ENCODE data around the gene SLC16A2.
A peak's percentile ranks its signal among the peaks of the same experiment; 100 is the strongest.

The SLC16A2 gene

DNA sequence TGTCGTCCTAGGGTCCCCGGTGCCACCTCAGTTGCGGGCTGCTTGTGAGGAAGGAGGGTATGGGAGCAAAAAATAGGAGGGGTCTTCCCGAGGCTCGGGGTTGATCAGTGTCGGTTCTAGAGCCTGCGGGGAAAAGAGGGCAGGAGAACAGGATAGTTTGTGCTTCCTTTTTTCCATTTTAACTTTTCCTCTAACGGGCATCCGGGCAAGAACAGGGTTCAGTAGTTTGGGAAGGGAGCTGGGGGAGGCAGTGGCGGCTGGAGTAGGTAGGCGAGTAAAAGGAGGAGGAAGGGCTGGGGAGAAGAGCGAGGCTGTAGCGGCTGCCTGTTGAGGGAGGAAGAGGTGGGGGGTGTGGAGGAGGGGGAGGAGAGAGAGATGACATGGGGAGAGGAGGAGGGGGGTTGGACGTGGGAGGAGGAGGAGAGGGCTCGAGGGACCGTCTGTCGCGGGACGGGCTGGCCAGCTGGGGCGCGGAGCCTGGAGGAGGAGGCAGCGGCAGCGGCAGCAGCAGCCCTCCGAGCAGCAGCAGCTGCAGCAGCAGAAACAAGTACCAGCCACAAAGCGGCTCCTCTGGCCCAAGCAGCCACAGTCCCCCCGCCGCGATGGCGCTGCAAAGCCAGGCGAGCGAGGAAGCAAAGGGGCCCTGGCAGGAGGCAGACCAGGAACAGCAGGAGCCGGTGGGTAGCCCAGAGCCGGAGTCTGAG is at the start of gene SLC16A2:
Gene SLC16A2 (plus strand): TSS at position 458 of the 704 bp plus-strand sequence. CDS start 145 bp downstream, at position 603.
- POLR2A ChIA-PET = interaction anchor here (0.9 to 2.0 kb wide), 3 partner anchors 15 to 129 kb away, joined by 3 to 6 read pairs (median 4); no protein-coding TSS in a partner anchor
- no peak for TF ChIP-seq CTBP1 (IDR thresholded peaks at IDR 0.05; ENCODE audit: borderline replicate concordance)
- TF ChIP-seq ZNF384 (IDR thresholded peaks at IDR 0.05) = no peak
- no peak for TF ChIP-seq HDGF (IDR thresholded peaks at IDR 0.05; ENCODE audit: borderline replicate concordance)
- no peak for TF ChIP-seq NFRKB (IDR thresholded peaks at IDR 0.05)
- CTCF ChIA-PET = interaction anchor here (1.8 kb wide), 1 partner anchor 11 kb away, joined by 4 read pairs; no protein-coding TSS in a partner anchor
- peak; percentile 70 for DNase-seq (ENCODE audit: extremely low spot score)

DNA sequence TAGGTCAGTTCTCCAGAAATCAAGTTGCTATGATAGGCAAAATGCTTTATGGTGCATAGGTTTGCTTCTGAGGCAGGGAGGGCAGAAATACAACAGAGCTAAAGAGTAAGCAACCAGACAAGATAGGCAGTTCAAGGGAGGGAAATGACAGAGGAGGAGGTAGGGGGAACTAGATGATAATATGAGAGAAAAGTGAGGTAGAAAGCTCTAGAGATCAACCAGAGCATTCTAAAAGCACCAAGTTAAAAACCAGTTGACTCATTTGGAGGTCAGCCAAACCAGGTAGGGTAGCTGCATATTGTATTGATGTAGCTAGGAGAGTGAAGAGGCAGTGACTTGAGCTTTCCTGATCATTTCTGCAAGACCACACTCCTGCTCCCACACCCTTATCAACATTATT is 49.0 kb upstream of the SLC16A2 start:
- DNase-seq (ENCODE audit: extremely low spot score) = no peak
- ChIA-PET CTCF (interaction anchor here (1.4 to 1.9 kb wide), 3 partner anchors 9 to 165 kb away, joined by 3 to 6 read pairs (median 5); no protein-coding TSS in a partner anchor), POLR2A (interaction anchor here (0.8 kb wide), 1 partner anchor 519 kb away, joined by 4 read pairs; the partner anchor contains the start of gene XIST)

GRCh38 chrX:74377282-74377681 is 44.0 kb upstream of the SLC16A2 start:
- POLR2A ChIA-PET = no interaction called here
- CTCF ChIA-PET = no interaction called here
- TF ChIP-seq FOXM1 (IDR thresholded peaks at IDR 0.05; ENCODE audit: borderline replicate concordance) (no peak), ARNT (IDR thresholded peaks at IDR 0.05) (no peak), ELF4 (IDR thresholded peaks at IDR 0.05) (no peak), BHLHE40 (IDR thresholded peaks at IDR 0.05; ENCODE audit: borderline replicate concordance) (no peak), ZNF384 (IDR thresholded peaks at IDR 0.05) (no peak), LEF1 (IDR thresholded peaks at IDR 0.05; ENCODE audit: borderline replicate concordance) (no peak), HDGF (IDR thresholded peaks at IDR 0.05; ENCODE audit: borderline replicate concordance) (no peak), FOXA1 (IDR thresholded peaks at IDR 0.05) (no peak), SP1 (IDR thresholded peaks at IDR 0.05) (no peak), L3MBTL2 (conservative IDR thresholded peaks at IDR 0.05) (no peak), FOXK2 (IDR thresholded peaks at IDR 0.05) (no peak), CTBP1 (IDR thresholded peaks at IDR 0.05; ENCODE audit: borderline replicate concordance) (no peak), SUZ12 (IDR thresholded peaks at IDR 0.05) (no peak), TARDBP (IDR thresholded peaks at IDR 0.05) (no peak), NFRKB (IDR thresholded peaks at IDR 0.05) (no peak)
- TF ChIP-seq, protein P1, sequence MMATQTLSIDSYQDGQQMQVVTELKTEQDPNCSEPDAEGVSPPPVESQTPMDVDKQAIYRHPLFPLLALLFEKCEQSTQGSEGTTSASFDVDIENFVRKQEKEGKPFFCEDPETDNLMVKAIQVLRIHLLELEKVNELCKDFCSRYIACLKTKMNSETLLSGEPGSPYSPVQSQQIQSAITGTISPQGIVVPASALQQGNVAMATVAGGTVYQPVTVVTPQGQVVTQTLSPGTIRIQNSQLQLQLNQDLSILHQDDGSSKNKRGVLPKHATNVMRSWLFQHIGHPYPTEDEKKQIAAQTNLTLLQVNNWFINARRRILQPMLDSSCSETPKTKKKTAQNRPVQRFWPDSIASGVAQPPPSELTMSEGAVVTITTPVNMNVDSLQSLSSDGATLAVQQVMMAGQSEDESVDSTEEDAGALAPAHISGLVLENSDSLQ (IDR thresholded peaks at IDR 0.05) = no peak
- no peak for DNase-seq (ENCODE audit: extremely low spot score)

More for the DNA sequence above, 49.0 kb upstream of the SLC16A2 start:
- no peak for TF ChIP-seq FOXK2 (IDR thresholded peaks at IDR 0.05)

GRCh38 chrX:74382613-74383012 is 38.7 kb upstream of the SLC16A2 start:
- TF ChIP-seq, protein P1 (IDR thresholded peaks at IDR 0.05) = peak; percentile 89
- no peak for TF ChIP-seq FOXK2 (IDR thresholded peaks at IDR 0.05)
- no peak for TF ChIP-seq L3MBTL2 (conservative IDR thresholded peaks at IDR 0.05)
- POLR2A ChIA-PET = no interaction called here

DNA sequence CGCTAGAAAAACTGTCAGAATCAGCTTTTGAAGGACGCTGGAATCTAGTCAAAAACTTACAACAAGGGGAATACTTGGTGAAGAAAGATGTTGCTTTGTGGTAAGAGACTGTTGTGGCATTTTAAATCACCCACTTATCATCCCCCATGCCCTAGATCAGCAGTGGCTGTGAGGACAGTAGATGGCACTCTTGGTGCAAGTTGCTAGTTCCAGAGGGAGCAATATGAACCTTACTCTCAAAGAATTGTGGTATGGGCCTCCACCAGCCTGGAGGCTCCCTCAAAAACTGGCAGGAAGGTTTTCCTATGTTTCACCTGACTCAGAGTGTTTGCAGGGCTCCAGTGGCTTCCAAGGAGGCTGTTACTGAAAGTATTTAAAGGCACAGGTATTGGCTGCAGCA is 37.7 kb upstream of the SLC16A2 start:
- ChIA-PET CTCF (interaction anchor here (0.6 to 1.2 kb wide), 3 partner anchors 11 to 40 kb away, joined by 3 to 5 read pairs (median 4); no protein-coding TSS in a partner anchor), POLR2A (no interaction called here)
- TF ChIP-seq NFRKB (IDR thresholded peaks at IDR 0.05) (no peak), FOXA1 (IDR thresholded peaks at IDR 0.05) (no peak), BHLHE40 (IDR thresholded peaks at IDR 0.05; ENCODE audit: borderline replicate concordance) (no peak), HDGF (IDR thresholded peaks at IDR 0.05; ENCODE audit: borderline replicate concordance) (no peak), SUZ12 (IDR thresholded peaks at IDR 0.05) (no peak), ELF4 (IDR thresholded peaks at IDR 0.05) (no peak), CTBP1 (IDR thresholded peaks at IDR 0.05; ENCODE audit: borderline replicate concordance) (no peak), TARDBP (IDR thresholded peaks at IDR 0.05) (no peak), ZNF384 (IDR thresholded peaks at IDR 0.05) (no peak), L3MBTL2 (conservative IDR thresholded peaks at IDR 0.05) (no peak), FOXM1 (IDR thresholded peaks at IDR 0.05; ENCODE audit: borderline replicate concordance) (no peak), ARNT (IDR thresholded peaks at IDR 0.05) (no peak), LEF1 (IDR thresholded peaks at IDR 0.05; ENCODE audit: borderline replicate concordance) (no peak), FOXK2 (IDR thresholded peaks at IDR 0.05) (no peak), SP1 (IDR thresholded peaks at IDR 0.05) (no peak)
- TF ChIP-seq, protein P1 (IDR thresholded peaks at IDR 0.05) = no peak
- DNase-seq (ENCODE audit: extremely low spot score) = peak; percentile 55

More at GRCh38 chrX:74382613-74383012, 38.7 kb upstream of the SLC16A2 start:
- CTCF ChIA-PET = interaction anchor here (0.5 to 1.5 kb wide), 6 partner anchors 10 to 204 kb away, joined by 3 to 5 read pairs (median 4); no protein-coding TSS in a partner anchor
- DNase-seq (ENCODE audit: extremely low spot score) = peak; percentile 87

DNA sequence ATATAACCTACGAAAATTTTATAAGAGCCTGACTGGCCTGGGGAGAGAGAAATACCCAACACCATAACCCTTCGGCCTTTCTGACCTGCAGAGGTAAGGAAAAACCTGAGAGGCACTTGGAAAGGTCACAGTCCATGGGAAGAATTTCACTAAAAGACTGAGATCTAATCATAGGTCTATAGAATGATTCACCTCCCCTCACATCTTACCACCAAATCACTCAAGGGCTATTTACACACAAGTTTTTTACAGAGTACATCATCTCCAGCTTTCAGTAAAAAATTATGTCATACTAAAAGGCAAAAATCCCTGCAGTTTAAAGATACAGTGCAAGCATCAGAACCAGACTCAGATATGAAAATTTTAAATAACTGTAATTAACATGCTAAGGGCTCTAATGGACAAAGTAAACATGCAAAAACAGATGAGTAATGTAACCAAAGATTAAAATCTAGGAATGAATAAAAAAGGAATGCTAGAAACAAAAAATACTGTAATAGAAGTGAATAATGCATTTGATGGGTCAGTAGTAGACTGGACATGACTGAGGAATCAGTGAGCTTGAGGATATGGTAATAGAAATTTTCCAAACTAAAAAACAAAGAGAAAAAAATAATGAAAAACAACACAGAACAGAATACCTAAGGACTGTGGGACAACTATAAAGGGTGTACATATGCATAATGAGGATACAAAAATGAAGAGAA is 32.1 kb upstream of the SLC16A2 start:
- ChIA-PET POLR2A (no interaction called here), CTCF (interaction anchor here (0.5 to 0.6 kb wide), 2 partner anchors 11 to 51 kb away, joined by 3 to 4 read pairs; no protein-coding TSS in a partner anchor)
- TF ChIP-seq ZNF384 (IDR thresholded peaks at IDR 0.05) = no peak
- TF ChIP-seq L3MBTL2 (conservative IDR thresholded peaks at IDR 0.05) = no peak
- TF ChIP-seq SUZ12 (IDR thresholded peaks at IDR 0.05) = no peak
- TF ChIP-seq HDGF (IDR thresholded peaks at IDR 0.05; ENCODE audit: borderline replicate concordance) = no peak
- no peak for TF ChIP-seq BHLHE40 (IDR thresholded peaks at IDR 0.05; ENCODE audit: borderline replicate concordance)
- TF ChIP-seq SP1 (IDR thresholded peaks at IDR 0.05) = no peak
- TF ChIP-seq ELF4 (IDR thresholded peaks at IDR 0.05) = no peak
- TF ChIP-seq, protein P1 (IDR thresholded peaks at IDR 0.05) = no peak
- no peak for TF ChIP-seq FOXK2 (IDR thresholded peaks at IDR 0.05)
- TF ChIP-seq FOXM1 (IDR thresholded peaks at IDR 0.05; ENCODE audit: borderline replicate concordance) = no peak
- TF ChIP-seq ARNT (IDR thresholded peaks at IDR 0.05) = no peak
- TF ChIP-seq TARDBP (IDR thresholded peaks at IDR 0.05) = no peak
- TF ChIP-seq FOXA1 (IDR thresholded peaks at IDR 0.05) = no peak
- no peak for TF ChIP-seq CTBP1 (IDR thresholded peaks at IDR 0.05; ENCODE audit: borderline replicate concordance)
- DNase-seq (ENCODE audit: extremely low spot score) = no peak

All from HEK293T (cell line).